ENCODE results near the gene AGER.
A peak's percentile ranks its signal among the peaks of the same experiment; 100 is the strongest.

Gene AGER

DNA sequence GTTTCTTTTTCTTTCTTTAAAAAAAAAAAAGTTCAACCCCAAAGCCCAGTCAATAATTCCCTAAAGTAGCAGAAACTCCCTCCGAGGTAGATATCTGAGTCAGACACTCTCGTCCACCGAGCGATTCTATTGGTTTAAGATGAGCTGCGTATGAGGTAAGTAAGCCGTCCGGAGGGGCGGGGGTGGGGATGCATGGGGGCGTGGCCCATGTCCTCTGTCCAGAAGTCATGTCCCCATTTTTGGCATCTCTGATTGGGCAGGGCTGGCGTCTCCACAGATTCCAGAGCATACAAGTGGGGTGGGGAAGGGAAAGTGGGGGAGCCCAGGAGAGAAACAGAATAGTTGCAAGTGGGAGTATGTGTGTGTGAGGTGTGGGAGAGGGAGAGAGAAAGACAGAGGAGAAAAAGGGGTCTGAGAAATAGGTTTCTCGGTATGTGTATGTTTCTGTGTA, 1.7 kb upstream of the AGER start:
- peak; percentile 73 for DNase-seq

DNA sequence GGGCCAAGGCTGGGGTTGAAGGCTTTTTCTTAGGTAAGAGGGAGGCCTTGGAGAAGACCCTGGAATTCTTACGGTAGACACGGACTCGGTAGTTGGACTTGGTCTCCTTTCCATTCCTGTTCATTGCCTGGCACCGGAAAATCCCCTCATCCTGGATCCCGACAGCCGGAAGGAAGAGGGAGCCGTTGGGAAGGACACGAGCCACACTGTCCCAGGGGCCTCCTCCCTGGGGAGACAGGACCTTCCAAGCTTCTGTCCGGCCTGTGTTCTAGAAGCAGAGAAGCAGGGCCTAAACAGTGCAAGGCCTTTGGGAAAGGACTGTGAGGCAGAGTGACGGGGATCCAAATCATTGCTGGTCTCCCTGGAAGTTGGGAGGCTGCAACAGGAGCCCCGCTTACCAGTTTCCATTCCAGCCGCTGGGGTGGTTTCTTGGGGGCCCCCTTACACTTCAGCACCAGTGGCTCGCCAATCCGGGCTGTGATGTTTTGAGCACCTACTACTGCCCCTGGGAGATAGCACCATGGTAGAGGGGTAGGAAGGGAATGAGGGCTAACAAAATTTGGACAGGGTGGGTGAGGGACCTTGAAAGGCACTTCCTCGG, 470 bp downstream of the AGER start:
- no peak for DNase-seq

- no peak for DNase-seq
Observed at GRCh38 chr6:32183030-32183429, 1.0 kb downstream of the AGER start.

- DNase-seq = no peak
Observed at GRCh38 chr6:32182555-32182981, 1.5 kb downstream of the AGER start.

GRCh38 chr6:32181915-32182529, 2.0 kb downstream of the AGER start:
- DNase-seq = peak; percentile 72

DNA sequence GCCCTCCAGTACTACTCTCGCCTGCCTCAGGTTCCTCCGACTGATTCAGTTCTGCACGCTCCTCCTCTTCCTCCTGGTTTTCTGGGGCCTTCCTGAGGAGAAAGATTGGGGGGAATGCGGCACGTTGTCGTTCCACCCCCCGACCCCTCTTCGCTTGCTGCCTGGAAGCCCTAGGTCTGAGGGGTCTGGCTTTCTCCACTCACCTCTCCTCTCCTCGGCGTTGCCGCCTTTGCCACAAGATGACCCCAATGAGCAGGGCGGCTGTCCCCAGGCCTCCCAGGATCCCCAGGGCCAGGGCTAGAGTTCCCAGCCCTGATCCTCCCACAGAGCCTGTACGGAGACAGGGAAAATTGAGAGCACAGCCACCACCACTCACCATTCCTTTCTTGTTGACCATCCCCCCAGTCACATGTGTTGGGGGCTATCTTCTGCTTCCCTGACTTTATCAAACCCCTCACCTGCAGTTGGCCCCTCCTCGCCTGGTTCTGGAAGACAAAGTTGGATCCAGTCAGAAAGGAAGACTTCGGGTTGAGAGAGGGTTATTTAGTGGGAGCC, 2.8 kb downstream of the AGER start:
- no peak for DNase-seq

- DNase-seq = no peak
Observed at GRCh38 chr6:32179766-32180405, 4.2 kb downstream of the AGER start.

DNA sequence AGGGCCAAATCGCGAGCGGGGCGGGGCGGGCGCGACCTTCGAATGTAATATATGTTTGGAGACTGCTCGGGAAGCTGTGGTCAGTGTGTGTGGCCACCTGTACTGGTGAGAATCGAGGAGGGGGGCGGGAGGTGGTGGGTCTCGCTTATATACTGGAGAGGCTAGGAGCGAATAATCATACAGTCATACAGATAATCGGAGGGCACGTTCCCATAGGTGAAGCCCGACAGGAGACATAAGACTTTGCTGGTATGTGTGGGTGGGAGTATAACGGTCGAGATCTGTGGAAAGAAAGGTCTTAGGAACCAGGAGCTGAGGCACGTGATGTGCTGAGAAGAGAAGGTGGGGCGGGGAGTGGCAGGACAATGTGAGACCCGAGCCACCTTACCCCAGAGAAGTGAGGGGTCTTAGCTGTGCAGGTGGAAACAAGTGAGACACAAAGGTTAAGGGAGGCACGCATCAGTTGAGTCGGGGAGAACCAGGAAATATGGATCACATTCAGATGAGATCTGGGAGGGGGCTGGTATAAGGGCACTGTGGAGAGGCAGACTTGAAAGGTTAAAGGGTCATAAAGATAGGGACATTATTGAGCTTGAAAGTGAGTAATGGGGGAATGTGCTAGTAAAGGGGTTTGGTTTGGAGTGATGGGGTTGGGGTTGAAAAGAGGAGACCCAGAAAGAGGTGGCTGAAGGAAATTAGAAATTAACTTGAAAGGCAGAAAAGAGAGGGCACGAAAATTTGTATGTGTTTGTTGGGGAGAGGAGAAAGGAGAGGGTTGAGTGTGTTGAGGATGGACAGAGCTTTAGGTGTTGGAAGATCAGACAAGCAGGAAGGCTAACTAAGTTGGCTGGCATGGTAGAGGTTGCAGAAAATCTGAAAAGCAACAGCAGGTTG, 5.3 kb downstream of the AGER start:
- DNase-seq = no peak

- peak; percentile 100 for DNase-seq
Observed at GRCh38 chr6:32177788-32178546, 6.1 kb downstream of the AGER start, which contains the start of gene RNF5. Gene RNF5 (plus strand): TSS chr6:32178405. CDS start chr6:32178512, 107 bp downstream.

- peak; percentile 85 for DNase-seq
Observed at GRCh38 chr6:32177183-32177787, 6.8 kb downstream of the AGER start.

DNA sequence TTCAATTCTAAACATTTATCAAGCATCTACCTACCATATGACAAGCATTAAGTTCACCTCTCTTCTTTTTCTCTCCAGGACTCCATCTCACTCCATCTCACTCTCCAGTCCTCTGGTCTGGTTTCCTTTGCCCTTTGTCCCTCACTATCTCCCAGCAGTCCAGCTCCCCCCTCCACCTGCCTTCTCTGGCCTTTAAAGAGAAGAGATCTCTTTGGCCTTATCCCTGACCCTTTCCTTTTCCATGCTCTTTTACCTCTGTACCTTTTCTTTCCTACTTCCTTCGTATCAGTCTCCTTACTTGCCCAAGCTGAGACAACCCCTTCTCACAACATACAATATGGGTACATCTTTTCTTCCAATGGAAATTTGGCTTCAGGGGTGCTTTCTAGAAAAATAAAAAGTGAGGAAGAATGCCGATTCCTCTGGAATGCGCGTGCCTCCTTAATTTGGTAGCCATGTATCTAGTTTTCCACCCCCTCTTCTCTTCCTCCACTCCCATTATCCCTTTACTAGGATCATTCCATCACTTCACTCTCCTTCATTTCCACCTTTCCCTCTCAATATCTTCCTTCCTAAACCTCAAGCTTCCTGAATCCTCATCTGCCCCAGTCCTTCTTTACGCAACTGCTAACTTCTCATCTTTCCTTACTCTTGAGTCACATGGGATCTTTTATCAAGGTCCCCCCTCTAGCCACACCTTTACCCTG, 7.4 kb downstream of the AGER start:
- DNase-seq = no peak

GRCh38 chr6:32175711-32176475, 8.2 kb downstream of the AGER start, which contains the start of gene AGPAT1:
Gene AGPAT1 (minus strand): TSS chr6:32176084. CDS start chr6:32171496, 4,588 bp downstream.
- peak; percentile 98 for DNase-seq

DNA sequence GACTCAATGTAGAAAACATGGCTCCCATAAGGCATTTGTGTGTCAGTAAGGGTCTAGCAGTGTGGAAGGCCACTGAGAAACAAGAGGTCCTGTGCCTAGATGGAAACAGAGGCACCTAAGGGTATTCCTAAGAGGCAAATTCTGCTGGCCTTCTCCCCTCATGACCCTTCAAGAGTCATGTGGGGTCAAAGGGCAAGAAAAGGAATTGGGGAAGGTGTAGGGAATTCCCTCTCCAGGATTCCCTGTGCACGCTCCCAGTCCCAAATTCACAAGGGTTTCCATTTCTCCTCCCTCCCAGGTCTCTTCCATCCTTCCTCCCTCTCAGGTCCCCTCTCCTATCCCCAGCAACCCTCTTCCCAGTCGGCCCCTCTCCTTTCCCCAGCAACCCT, 8.7 kb downstream of the AGER start:
- DNase-seq = no peak

DNA sequence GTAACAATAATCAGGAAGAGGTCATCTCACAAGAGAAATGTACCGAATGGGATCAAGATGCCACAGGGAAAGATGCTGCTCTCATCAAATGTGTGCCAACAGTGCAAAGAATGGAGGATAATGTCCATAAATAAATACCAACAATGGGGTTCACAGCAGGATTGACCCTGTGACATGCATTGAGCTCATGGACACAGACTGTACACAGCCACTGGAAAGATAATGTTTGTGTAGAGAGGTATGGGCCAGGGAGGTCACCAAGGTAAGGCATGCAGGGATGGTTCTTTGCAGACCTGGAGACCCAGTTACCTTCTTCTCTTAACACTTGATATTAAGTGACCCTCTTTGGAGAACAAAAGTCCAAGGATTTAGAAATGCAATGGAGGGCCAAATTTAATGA, 9.6 kb downstream of the AGER start:
- DNase-seq = no peak

GRCh38 chr6:32173051-32173727, 10.9 kb downstream of the AGER start:
- no peak for DNase-seq

GRCh38 chr6:32171234-32171633, 12.8 kb downstream of the AGER start:
- no peak for DNase-seq

- DNase-seq = no peak
Observed at GRCh38 chr6:32170294-32170693, 13.8 kb downstream of the AGER start.

- no peak for DNase-seq
Observed at GRCh38 chr6:32168807-32169591, 15.1 kb downstream of the AGER start.

DNA sequence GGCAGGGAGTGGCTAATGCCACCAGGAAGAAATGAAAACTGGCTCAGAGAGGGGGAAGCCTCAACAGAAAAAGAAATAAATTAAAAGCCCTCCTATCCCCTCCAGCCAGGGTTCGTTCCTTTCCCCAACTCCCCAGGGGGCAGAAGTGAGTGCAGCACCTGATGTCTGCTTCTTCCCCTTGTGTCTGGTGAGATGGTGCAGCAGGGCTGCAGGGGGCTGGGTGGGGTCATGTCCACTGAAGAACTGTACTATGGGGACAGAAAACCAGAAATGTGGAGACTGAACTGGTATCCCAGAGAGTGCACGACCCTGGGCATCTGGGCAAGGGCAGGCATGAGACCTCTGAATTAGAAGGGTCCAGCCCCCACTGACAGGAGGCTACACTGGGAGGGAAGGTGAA, 15.7 kb downstream of the AGER start:
- DNase-seq = no peak

All from hematopoietic multipotent progenitor cell treated with erythropoietin and hydrocortisone succinate and interleukin-3 and kit ligand, for 4 days (in vitro differentiated cells).